HG03045 (cell line): ENCODE results near the gene GRAMD4.

Experiments used
- ATAC-seq: cut with Tn5 transposase; IDR thresholded peaks from one replicate; pipeline ENCODE4 v1.9.1; 2021; ENCODE audit warnings: mild to moderate bottlenecking, moderate library complexity; ENCODE audit not compliant: unreplicated experiment

The GRAMD4 gene

GRCh38 chr22:46707827-46708570 lies 87.8 kb downstream of the GRAMD4 start:
- no peak for ATAC-seq

GRCh38 chr22:46708766-46709330 lies 88.7 kb downstream of the GRAMD4 start:
- no peak for ATAC-seq

GRCh38 chr22:46710806-46711205 lies 90.6 kb downstream of the GRAMD4 start:
- no peak for ATAC-seq

GRCh38 chr22:46712288-46712687 lies 92.1 kb downstream of the GRAMD4 start:
- ATAC-seq, result no peak

GRCh38 chr22:46714550-46714949 lies 94.4 kb downstream of the GRAMD4 start:
- ATAC-seq, result no peak

GRCh38 chr22:46719921-46720320 lies 99.7 kb downstream of the GRAMD4 start:
- no peak for ATAC-seq

GRCh38 chr22:46721501-46722085 lies 101.4 kb downstream of the GRAMD4 start:
- ATAC-seq, result no peak

GRCh38 chr22:46723882-46724281 lies 103.7 kb downstream of the GRAMD4 start:
- ATAC-seq, result no peak

GRCh38 chr22:46725096-46725495 lies 104.9 kb downstream of the GRAMD4 start:
- no peak for ATAC-seq

- ATAC-seq, result no peak
Observed at GRCh38 chr22:46726066-46726985, 106.1 kb downstream of the GRAMD4 start.

GRCh38 chr22:46726986-46727317 lies 106.8 kb downstream of the GRAMD4 start:
- ATAC-seq, result no peak

- ATAC-seq, result no peak
Observed at GRCh38 chr22:46727813-46728364, 107.7 kb downstream of the GRAMD4 start.

GRCh38 chr22:46728470-46728869 lies 108.3 kb downstream of the GRAMD4 start:
- ATAC-seq, result no peak
